HCT116 (cell line): ENCODE results near the gene NDUFAF5.

Experiments
- CTCF ChIP-seq, 3 experiments: fragments of 200-600 bp in 1 of 3; sonication (generic) in 1 of 3; IDR thresholded peaks in 2 of 3; conservative IDR thresholded peaks in 1 of 3; 2 replicates each; pipeline ENCODE4 v1.5.1; 2012 to 2017; ENCODE audit warnings: low read depth in 2 of 3, low read length in 2 of 3, antibody characterized with exemption in 1 of 3, borderline replicate concordance in 1 of 3, control low read depth in 1 of 3, mild to moderate bottlenecking in 1 of 3, mixed read lengths in 1 of 3, mixed run types in 1 of 3, moderate library complexity in 1 of 3; ENCODE audit not compliant: insufficient read depth in 1 of 3
- EGR1 ChIP-seq: IDR thresholded peaks from 2 replicates; pipeline ENCODE4 v1.6.1; 2012; ENCODE audit warnings: low read depth

GRCh38 chr20:13744352-13744751, 40.5 kb upstream of the NDUFAF5 start:
- TF ChIP-seq EGR1 (no peak), CTCF (IDR thresholded peaks at IDR 0.05 in 2 of 3, conservative IDR thresholded peaks at IDR 0.05 in 1 of 3; ENCODE audit: borderline replicate concordance in 1 of 3, insufficient read depth in 1 of 3, low read depth in 2 of 3, low read length in 2 of 3) (no peak)
